ENCODE data around the gene ATP8A1.

Gene ATP8A1

GRCh38 chr4:42570221-42570620 lies 86.7 kb downstream of the ATP8A1 start:
- no peak for DNase-seq (ENCODE audit: low read depth in 2 of 2)

GRCh38 chr4:42568610-42569207 lies 88.2 kb downstream of the ATP8A1 start:
- DNase-seq (ENCODE audit: low read depth in 2 of 2), result peak; percentile 18 to 23

DNA sequence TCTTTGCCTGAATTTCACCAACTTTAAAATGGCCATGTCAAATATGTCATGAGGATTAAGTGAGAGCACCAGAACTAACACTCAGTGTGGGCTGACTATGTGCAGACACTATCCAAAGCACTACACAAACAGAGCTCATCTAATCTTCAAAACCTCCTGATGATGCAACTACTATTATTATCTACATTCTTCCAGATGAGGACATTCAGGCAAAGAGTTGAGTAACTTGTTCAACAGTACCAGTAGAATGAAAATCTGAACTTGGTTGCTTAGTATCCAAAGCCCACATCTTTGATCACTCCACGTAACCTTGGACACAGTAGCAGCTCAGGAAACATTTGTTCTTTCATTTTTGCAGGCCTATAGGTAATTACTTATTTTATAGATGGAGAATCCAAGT lies 90.1 kb downstream of the ATP8A1 start:
- no peak for DNase-seq (ENCODE audit: low read depth in 2 of 2)

- no peak for DNase-seq (ENCODE audit: low read depth in 2 of 2)
These were observed 94.9 kb downstream of the ATP8A1 start for GRCh38 chr4:42562016-42562415.

GRCh38 chr4:42561031-42561430 lies 95.9 kb downstream of the ATP8A1 start:
- DNase-seq (ENCODE audit: low read depth in 2 of 2), result no peak

DNA sequence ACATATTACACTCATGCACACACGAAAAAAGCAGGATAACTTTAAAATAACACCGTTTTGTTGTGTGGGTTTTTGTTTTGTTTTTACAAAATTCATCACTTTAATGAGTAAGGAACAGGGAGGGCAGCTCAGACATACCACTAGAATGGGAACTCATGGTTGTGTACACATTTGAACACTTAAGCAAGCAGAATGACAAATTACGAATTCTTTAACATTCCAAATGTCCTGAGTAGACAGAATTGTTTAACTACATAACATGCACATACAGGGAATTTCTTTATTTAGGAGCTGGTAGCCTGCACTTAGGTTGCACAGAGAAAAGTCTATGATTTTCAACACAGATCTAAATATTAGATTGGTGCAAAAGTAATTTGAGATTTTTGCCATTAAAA lies 96.4 kb downstream of the ATP8A1 start:
- DNase-seq (ENCODE audit: low read depth in 2 of 2), result no peak

DNA sequence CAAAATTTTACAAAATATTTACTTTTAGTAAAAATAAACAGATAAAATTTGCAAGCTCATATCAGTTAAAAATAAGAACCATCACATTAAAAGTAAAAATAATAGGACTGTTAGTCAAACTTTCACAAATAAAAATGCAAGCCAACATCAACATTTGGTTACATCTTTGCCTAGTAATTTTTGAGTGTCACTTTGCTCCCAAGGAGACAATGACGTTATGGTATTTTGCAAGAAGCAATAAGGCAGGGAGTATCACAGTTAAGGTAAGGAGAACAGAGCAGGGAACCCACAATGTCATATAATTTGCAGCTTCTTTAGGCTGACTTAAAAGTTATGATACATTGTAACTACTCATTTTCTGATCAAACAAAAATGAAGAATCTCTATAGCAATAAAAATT lies 98.7 kb downstream of the ATP8A1 start:
- no peak for DNase-seq (ENCODE audit: low read depth in 2 of 2)

GRCh38 chr4:42555828-42556227 lies 101.1 kb downstream of the ATP8A1 start:
- DNase-seq (ENCODE audit: low read depth in 2 of 2), result no peak

DNA sequence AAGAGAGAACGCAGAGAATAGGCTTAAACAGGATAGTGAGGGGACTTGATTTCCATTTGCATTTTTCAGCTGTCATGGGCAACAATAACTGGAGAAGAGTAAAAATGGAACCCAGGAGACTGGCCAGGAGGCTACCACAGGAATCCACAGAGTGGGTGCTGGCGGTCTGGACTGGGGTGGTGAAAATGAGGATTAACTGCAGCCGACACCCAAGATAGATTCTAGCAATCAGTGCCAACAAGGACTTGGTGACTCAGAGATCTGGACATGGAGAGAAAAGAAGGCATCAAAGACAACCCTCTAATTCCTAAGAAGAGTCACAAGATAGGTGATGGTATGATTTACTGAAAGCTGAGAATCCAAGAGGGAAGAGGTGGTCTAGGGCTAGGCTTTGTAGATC lies 102.8 kb downstream of the ATP8A1 start:
- DNase-seq (ENCODE audit: low read depth in 2 of 2), result no peak

DNA sequence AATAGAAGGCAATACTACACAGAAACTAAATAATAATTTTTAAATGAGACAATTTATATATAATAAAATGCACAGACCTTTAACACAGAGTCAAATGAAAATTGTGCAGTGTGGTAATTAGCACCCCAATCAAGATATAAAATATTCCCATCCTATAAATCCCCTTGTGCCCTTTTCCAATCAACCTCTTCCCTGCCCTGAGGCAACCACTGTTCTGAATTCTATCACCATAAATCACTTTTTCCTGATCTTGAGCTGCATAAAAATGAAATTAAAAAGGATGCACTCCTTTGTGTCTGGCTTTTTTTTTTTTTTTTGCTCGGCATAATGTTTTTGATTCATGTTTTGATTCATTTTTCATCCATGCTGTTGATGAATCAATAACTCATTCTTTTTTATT lies 107.0 kb downstream of the ATP8A1 start:
- no peak for DNase-seq (ENCODE audit: low read depth in 2 of 2)

DNA sequence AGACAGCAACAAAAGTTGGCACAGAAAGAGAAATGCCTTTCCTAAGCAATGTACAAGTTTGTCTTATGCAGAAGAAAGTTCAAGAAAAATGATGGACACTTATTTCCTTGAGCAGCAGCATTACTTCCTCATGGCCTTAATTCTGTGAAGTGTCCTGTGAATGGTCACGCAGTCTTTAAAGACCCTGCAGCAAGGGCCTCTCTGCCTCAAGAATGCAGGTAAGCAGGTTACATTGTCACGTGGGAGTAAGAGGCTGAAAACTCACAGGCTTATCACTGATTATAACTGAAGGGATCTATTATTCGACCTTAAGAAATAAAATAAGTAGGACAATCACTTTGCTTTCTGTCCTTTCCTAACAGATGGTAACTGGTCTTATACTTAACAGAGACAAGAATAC lies 109.1 kb downstream of the ATP8A1 start:
- DNase-seq (ENCODE audit: low read depth in 2 of 2), result no peak

- peak; percentile 36 to 41 for DNase-seq (ENCODE audit: low read depth in 2 of 2)
These were observed 113.1 kb downstream of the ATP8A1 start for GRCh38 chr4:42543762-42544161.

DNA sequence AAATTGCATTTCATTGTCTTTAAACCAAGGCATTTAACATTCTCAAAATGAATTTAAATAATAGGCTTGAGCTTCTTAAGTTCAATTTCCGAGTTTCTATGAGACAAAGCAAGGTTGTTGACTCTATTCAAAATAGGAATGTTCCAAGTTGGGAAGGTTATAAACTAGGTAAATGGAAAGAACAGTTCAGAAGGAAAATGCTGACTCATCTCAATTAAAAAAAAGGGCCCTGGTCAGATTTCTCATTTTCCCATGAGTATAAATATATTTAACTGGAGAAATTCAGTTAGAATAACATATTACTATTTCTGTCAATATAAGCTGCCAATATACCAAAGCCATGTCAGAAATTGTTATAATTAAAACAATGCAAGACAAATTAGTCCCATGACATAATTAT lies 113.8 kb downstream of the ATP8A1 start:
- DNase-seq (ENCODE audit: low read depth in 2 of 2), result no peak

DNA sequence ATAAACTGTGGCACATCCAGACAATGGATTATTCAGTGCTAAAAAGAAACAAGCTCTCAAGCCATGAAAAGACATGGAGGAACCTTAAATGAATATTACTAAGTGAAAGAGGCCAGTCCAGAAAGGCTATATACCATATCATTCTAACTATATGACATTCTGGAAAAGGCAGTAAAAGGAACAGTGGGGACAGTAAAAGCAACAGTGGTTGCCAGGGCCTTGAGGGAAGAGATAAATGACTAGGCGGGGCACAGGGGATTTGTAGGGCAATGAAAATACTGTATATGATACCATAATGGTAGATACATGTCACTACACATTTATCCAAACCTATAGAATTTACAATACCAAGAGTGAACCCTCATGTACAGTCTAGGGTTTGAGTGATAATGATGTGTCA lies 115.3 kb downstream of the ATP8A1 start:
- DNase-seq (ENCODE audit: low read depth in 2 of 2), result no peak

GRCh38 chr4:42533042-42533441 lies 123.9 kb downstream of the ATP8A1 start:
- no peak for DNase-seq (ENCODE audit: low read depth in 2 of 2)

DNA sequence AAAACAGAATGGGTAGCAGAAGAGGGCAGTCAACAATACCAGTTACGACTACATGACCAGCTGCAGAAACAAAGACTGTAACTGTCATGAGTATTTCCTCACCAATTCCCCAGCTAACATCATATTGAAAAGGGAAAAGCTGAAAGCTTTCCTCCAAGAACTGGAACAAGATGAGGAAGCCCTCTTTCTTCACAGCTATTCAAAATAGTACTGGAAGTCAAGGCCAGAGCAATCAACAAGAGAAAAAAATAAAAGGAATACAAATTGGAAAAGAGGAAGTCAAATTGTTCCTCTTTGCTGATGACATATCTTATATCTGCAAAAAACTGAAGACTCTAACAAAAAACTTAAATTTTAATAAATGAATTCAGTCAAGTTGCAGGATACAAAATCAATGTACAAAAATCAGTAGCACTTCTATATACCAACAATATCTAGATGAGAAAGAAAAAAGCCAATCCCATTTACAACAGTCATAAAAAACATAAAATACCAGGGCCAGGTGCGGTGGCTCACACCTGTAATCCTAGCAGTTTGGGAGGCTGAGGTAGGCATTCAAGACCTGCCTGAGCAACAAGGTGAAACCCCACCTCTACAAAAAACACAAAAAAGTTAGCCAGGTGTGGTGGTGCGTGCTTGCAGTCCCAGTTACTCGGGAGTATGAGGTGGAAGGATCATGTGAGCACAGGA lies 125.4 kb downstream of the ATP8A1 start:
- DNase-seq (ENCODE audit: low read depth in 2 of 2), result no peak

DNA sequence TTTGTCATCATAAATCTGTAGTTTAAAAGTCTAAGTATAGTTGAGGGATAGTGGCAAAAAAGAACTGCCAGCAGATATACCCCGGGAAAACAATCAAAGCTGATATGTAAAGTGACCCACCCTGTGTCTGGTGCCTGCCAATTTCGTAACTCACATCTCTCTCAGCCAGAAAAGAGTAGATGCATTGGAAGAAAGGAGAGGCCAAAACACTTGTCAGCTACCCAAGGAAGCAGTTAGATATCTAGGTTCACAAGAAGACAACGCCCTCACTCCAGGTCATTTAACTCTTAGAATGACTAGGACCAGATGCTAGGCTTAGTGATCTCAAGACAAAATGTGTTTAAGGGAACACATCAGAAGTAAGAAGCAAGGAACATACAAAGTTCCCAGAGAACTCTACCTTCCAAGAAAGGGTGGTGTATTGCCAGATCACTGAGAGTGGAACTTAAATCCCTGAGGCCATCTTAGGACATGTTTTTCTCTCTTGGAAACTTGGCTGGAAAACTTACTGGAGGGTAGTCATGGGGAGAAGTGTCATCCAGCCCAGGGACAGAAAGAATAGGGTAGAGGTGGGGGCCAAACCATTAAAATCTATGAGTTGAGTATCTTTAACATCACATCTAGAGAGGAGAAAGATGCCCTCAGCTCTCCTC lies 133.7 kb downstream of the ATP8A1 start:
- DNase-seq (ENCODE audit: low read depth in 2 of 2), result no peak

- DNase-seq (ENCODE audit: low read depth in 2 of 2), result no peak
These were observed 137.0 kb downstream of the ATP8A1 start for GRCh38 chr4:42519803-42520417.

- peak; percentile 12 to 15 for DNase-seq (ENCODE audit: low read depth in 2 of 2)
These were observed 141.6 kb downstream of the ATP8A1 start for GRCh38 chr4:42515156-42515884.

GRCh38 chr4:42513748-42514492 lies 143.0 kb downstream of the ATP8A1 start:
- DNase-seq (ENCODE audit: low read depth in 2 of 2), result no peak

DNA sequence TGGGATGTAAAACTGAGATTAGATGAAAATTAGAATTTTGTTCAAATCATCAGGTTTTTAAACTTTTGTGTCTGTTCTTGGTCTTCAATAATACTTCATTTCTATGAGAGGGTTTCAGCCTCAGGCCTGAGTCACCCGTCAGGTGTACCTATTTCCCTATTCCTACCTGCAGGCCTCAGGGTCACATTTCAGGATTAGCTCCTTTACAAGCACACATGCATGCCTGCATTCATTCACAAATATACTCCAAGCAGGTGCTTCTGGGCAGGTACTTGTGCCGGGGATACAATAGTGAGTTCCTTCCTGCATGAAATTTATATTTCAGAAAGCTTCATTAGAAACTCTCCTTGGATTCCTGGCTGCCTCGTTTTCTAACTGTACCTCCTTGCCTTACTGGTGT lies 144.7 kb downstream of the ATP8A1 start:
- DNase-seq (ENCODE audit: low read depth in 2 of 2), result no peak
